ENCODE data around the gene PPP1R9A.

DNA sequence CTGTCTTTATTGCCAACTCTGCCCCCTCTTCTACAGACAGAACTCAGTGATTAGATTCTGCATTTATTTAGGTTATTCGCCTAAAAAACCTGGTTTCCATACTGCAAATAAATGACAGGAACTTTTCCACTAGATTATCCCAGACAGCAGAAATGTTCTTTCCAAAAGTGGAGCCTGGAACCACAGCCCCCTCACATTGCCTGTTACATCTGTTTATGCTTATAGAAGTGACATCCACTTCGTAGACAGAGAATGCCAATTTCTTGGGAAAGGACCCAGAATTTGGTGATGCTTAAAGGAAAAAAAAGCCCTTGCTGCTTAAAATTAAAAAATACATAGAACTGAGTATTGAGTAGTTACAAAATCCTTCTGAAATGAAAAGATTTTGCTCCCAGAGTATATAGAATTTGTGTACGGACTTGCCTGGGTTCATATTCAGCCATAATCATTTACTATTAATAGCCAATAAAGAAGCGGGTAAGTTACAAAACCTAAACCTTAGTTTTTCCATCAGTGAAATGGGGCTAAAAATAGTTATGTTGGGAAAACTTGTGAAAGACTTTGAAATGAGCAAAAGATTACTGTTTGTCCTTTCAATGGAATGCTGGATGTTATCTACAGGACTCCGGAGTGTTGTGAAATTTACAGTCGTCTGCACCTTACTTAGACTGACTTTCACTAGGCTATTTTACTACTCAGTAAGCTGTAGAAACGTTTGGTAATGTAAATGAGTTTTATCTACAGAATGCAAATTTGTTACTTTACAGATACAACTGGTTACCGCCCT is 1.1 kb upstream of the PPP1R9A start:
- TF ChIP-seq, protein P1, sequence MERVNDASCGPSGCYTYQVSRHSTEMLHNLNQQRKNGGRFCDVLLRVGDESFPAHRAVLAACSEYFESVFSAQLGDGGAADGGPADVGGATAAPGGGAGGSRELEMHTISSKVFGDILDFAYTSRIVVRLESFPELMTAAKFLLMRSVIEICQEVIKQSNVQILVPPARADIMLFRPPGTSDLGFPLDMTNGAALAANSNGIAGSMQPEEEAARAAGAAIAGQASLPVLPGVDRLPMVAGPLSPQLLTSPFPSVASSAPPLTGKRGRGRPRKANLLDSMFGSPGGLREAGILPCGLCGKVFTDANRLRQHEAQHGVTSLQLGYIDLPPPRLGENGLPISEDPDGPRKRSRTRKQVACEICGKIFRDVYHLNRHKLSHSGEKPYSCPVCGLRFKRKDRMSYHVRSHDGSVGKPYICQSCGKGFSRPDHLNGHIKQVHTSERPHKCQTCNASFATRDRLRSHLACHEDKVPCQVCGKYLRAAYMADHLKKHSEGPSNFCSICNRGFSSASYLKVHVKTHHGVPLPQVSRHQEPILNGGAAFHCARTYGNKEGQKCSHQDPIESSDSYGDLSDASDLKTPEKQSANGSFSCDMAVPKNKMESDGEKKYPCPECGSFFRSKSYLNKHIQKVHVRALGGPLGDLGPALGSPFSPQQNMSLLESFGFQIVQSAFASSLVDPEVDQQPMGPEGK (CRISPR knock-in tag; IDR thresholded peaks at IDR 0.05; ENCODE audit: borderline replicate concordance) = no peak
- no peak for TF ChIP-seq ZFP30 (CRISPR knock-in tag; IDR thresholded peaks at IDR 0.05)
- no peak for TF ChIP-seq ARNTL (CRISPR knock-in tag; IDR thresholded peaks at IDR 0.05; ENCODE audit: borderline replicate concordance, low read depth)
- no peak for TF ChIP-seq TOX (CRISPR knock-in tag; IDR thresholded peaks at IDR 0.05; ENCODE audit: borderline replicate concordance)

Data from SK-N-SH treated with all-trans-retinoic acid at 6 μM for 48 hours (cell line).